PFSK-1 (cell line): ENCODE results near the gene HAGH.

ENCODE experiments used
- POLR2AphosphoS5 ChIP-seq: IDR thresholded peaks from 2 replicates; pipeline ENCODE4 v1.6.1; 2012; ENCODE audit warnings: low read depth, mild to moderate bottlenecking, control low read depth, low read length, moderate library complexity
- REST ChIP-seq, 2 experiments: IDR thresholded peaks; 2 replicates each; pipeline versions ENCODE4 v1.6.1 to v1.8.0; 2011 to 2012; ENCODE audit warnings: low read depth in 2 of 2, low read length in 2 of 2, control low read depth in 1 of 2, inconsistent platforms in 1 of 2, mild to moderate bottlenecking in 1 of 2, moderate library complexity in 1 of 2; ENCODE audit not compliant: insufficient read depth in 1 of 2
- SIN3A ChIP-seq: IDR thresholded peaks from 2 replicates; pipeline ENCODE4 v1.6.1; 2012; ENCODE audit warnings: mild to moderate bottlenecking, low read length, moderate library complexity, borderline replicate concordance; ENCODE audit not compliant: insufficient read depth

GRCh38 chr16:1789643-1790045, 37.0 kb downstream of the HAGH start:
- TF ChIP-seq REST (IDR thresholded peaks at IDR 0.05; ENCODE audit: insufficient read depth in 1 of 2, low read depth in 2 of 2, low read length in 2 of 2) (no peak), SIN3A (no peak), POLR2AphosphoS5 (no peak)
